ENCODE results near the gene CFAP210. TPM values are rescaled to one million over a fixed set of nuclear protein-coding genes. Genes with fewer than 3 reads are reported as not detected.

The CFAP210 gene
- total RNA-seq, 4 donors from 2014 or later: not detected

- no peaks in the 10 kb centered on the region for H3K27me3 ChIP-seq
- DNase-seq: no peak
- no peaks in the 10 kb centered on the region for H3K9me3 ChIP-seq
- no peaks in the 10 kb centered on the region for H3K36me3 ChIP-seq
- no peak overlapping the region for H3K4me3 ChIP-seq
- no peak overlapping the region for H3K27ac ChIP-seq
- H3K4me1 ChIP-seq: peaks cover 7 to 25% (median 15%) of the 10 kb centered on the region in 3 donors
- intact Hi-C loops (cut with DNase I): no loop called here
- WGBS, 2 donors: 83 to 93% methylated on average over 2 to 9 of the region's 9 CpGs
- no peak for TF ChIP-seq POLR2A (IDR thresholded peaks at IDR 0.05)
- no peak for TF ChIP-seq CTCF (IDR thresholded peaks at IDR 0.05)
Measured at GRCh38 chr2:169712791-169713227, 18.6 kb upstream of the CFAP210 start.

GRCh38 chr2:169711751-169712509 is 17.7 kb upstream of the CFAP210 start:
- DNase-seq: no peak
- H3K27me3 ChIP-seq: no peaks in the 10 kb centered on the region
- WGBS, 2 donors: 41 to 86% methylated on average over 4 to 7 of the region's 7 CpGs

GRCh38 chr2:169709981-169710380 is 15.8 kb upstream of the CFAP210 start:
- H3K27me3 ChIP-seq: no peaks in the 10 kb centered on the region
- H3K36me3 ChIP-seq: no peaks in the 10 kb centered on the region
- TF ChIP-seq POLR2A (IDR thresholded peaks at IDR 0.05) (no peak), CTCF (IDR thresholded peaks at IDR 0.05) (no peak)
- intact Hi-C loops (cut with DNase I): no loop called here
- no peak overlapping the region for H3K4me3 ChIP-seq
- no peak overlapping the region for H3K27ac ChIP-seq
- peaks cover 1 to 3% (median 3%) of the 10 kb centered on the region in 3 donors for H3K4me1 ChIP-seq
- WGBS, 2 donors: 100% methylated on average over 1 of the region's 1 CpG
- H3K9me3 ChIP-seq: no peaks in the 10 kb centered on the region
- DNase-seq: no peak

More at GRCh38 chr2:169711751-169712509, 17.7 kb upstream of the CFAP210 start:
- Histone ChIP-seq H3K4me3 (no peak overlapping the region), H3K36me3 (no peaks in the 10 kb centered on the region), H3K9me3 (no peaks in the 10 kb centered on the region), H3K27ac (no peak overlapping the region), H3K4me1 (peaks cover 7 to 23% (median 15%) of the 10 kb centered on the region in 3 donors)
- intact Hi-C loops (cut with DNase I): no loop called here
- TF ChIP-seq CTCF (IDR thresholded peaks at IDR 0.05) (no peak), POLR2A (IDR thresholded peaks at IDR 0.05) (no peak)

- TF ChIP-seq CTCF (IDR thresholded peaks at IDR 0.05): no peak
- no peak for TF ChIP-seq POLR2A (IDR thresholded peaks at IDR 0.05)
- DNase-seq: no peak
- Histone ChIP-seq H3K4me1 (no peaks in the 10 kb centered on the region), H3K4me3 (no peak overlapping the region), H3K27me3 (no peaks in the 10 kb centered on the region), H3K36me3 (no peaks in the 10 kb centered on the region), H3K9me3 (no peaks in the 10 kb centered on the region), H3K27ac (no peak overlapping the region)
- WGBS, 2 donors: 100% methylated on average over 1 of the region's 1 CpG
- intact Hi-C loops (cut with DNase I): no loop called here
Measured at GRCh38 chr2:169709331-169709730, 15.1 kb upstream of the CFAP210 start.

GRCh38 chr2:169707626-169708025 is 13.4 kb upstream of the CFAP210 start:
- H3K36me3 ChIP-seq: no peaks in the 10 kb centered on the region
- H3K9me3 ChIP-seq: no peaks in the 10 kb centered on the region
- WGBS, 2 donors: 65 to 93% methylated on average over 2 of the region's 2 CpGs
- H3K27me3 ChIP-seq: no peaks in the 10 kb centered on the region
- no peak for TF ChIP-seq CTCF (IDR thresholded peaks at IDR 0.05)
- TF ChIP-seq POLR2A (IDR thresholded peaks at IDR 0.05): no peak
- H3K4me1 ChIP-seq: no peaks in the 10 kb centered on the region
- no peak for DNase-seq
- no peak overlapping the region for H3K27ac ChIP-seq
- intact Hi-C loops (cut with DNase I): no loop called here
- H3K4me3 ChIP-seq: no peak overlapping the region
